Left colon (tissue), 2 donors: ENCODE data around the gene POLR1G. TPM values are rescaled to one million over a fixed set of nuclear protein-coding genes. Genes with fewer than 3 reads are reported as not detected.

Experiments used
- microRNA-seq, 2 donors: library from miRNA; unstranded; fragments of <30 nt; microRNA quantifications; one replicate each; pipeline versions ENCODE4 v1.1.0 to v1.2.0, GENCODE V29; 2020
- total RNA-seq, 2 donors: library from RNA; stranded (reverse); fragmentation: NEBNext Ultra II Directional; extraction: Animal tissue kit (Norgen Biotek cat#: 25700); gene quantifications; one replicate each; pipeline ENCODE4 v1.2.1, GENCODE V29; 2021
- donor health status: DM: no; HTN: no; CAD: no.
- donor health status: DM: yes; HTN: yes; CAD: no.

Gene POLR1G
- total RNA-seq, 2 donors from 2014 or later: 3.0 to 3.2 TPM

Small RNA genes lying within 50 kb of the gene (microRNA-seq; reads per million reads assigned to microRNA genes)
- 0 reads per million in 2 donors for gene MIR6088

Other genes with a start within 250 kb of the POLR1G start
- under 1 TPM; 0.08 to 0.15 TPM for gene NKPD1, start 245.7 kb upstream of the POLR1G start, total RNA-seq
- gene TRAPPC6A, start 228.4 kb upstream of the POLR1G start, total RNA-seq: 10 to 100 TPM; 45.0 to 46.9 TPM
- 10 to 100 TPM; 11.2 to 13.5 TPM for gene BLOC1S3, start 227.9 kb upstream of the POLR1G start, total RNA-seq
- 1 to 10 TPM; 1.3 to 1.4 TPM for gene EXOC3L2, start 161.2 kb upstream of the POLR1G start, total RNA-seq
- gene MARK4, start 155.4 kb upstream of the POLR1G start, total RNA-seq: 10 to 100 TPM; 18.0 to 24.7 TPM
- gene CKM, start 83.8 kb upstream of the POLR1G start, total RNA-seq: under 1 TPM in 1 of 2 donors, not detected in 1; 0.50 TPM
- not detected for gene KLC3, start 65.9 kb upstream of the POLR1G start, total RNA-seq
- gene ERCC2, start 36.1 kb upstream of the POLR1G start, total RNA-seq: 10 to 100 TPM in 1 of 2 donors, 1 to 10 TPM in 1; 8.7 to 13.4 TPM
- 10 to 100 TPM; 34.1 to 35.0 TPM for gene PPP1R13L, start 1.6 kb upstream of the POLR1G start, total RNA-seq
- gene ERCC1, start 17.3 kb downstream of the POLR1G start, total RNA-seq: 10 to 100 TPM; 37.1 to 43.6 TPM
- 10 to 100 TPM in 1 of 2 donors, 1 to 10 TPM in 1; 4.4 to 46.0 TPM for gene FOSB, start 61.4 kb downstream of the POLR1G start, total RNA-seq
- 1 to 10 TPM; 3.4 to 6.1 TPM for gene RTN2, start 90.4 kb downstream of the POLR1G start, total RNA-seq
- gene PPM1N, start 91.8 kb downstream of the POLR1G start, total RNA-seq: 1 to 10 TPM in 1 of 2 donors, under 1 TPM in 1; 0.37 to 1.6 TPM
- 100 to 1,000 TPM; 218 to 260 TPM for gene VASP, start 100.8 kb downstream of the POLR1G start, total RNA-seq
- 10 to 100 TPM; 12.9 to 14.0 TPM for gene OPA3, start 178.2 kb downstream of the POLR1G start, total RNA-seq
- gene GPR4, start 195.6 kb downstream of the POLR1G start, total RNA-seq: 1 to 10 TPM in 1 of 2 donors, under 1 TPM in 1; 0.59 to 1.5 TPM
- 100 to 1,000 TPM; 105 TPM for gene EML2, start 232.8 kb downstream of the POLR1G start, total RNA-seq